AG09319 (cell line): ENCODE measurements around the gene ASPSCR1.

ENCODE experiments used
- DNase-seq: peaks from one replicate; pipeline ENCODE4 v3.0.0-alpha.2; 2010; ENCODE audit warnings: low read depth; ENCODE audit errors: extremely low read depth
- CTCF ChIP-seq: IDR thresholded peaks from 2 replicates; pipeline ENCODE4 v1.5.1; 2011; ENCODE audit warnings: low read depth, mild to moderate bottlenecking, inconsistent platforms, low read length, moderate library complexity

Gene ASPSCR1

GRCh38 chr17:81993729-81994592, 16.5 kb downstream of the ASPSCR1 start:
- DNase-seq, result no peak
- TF ChIP-seq CTCF, result no peak

DNA sequence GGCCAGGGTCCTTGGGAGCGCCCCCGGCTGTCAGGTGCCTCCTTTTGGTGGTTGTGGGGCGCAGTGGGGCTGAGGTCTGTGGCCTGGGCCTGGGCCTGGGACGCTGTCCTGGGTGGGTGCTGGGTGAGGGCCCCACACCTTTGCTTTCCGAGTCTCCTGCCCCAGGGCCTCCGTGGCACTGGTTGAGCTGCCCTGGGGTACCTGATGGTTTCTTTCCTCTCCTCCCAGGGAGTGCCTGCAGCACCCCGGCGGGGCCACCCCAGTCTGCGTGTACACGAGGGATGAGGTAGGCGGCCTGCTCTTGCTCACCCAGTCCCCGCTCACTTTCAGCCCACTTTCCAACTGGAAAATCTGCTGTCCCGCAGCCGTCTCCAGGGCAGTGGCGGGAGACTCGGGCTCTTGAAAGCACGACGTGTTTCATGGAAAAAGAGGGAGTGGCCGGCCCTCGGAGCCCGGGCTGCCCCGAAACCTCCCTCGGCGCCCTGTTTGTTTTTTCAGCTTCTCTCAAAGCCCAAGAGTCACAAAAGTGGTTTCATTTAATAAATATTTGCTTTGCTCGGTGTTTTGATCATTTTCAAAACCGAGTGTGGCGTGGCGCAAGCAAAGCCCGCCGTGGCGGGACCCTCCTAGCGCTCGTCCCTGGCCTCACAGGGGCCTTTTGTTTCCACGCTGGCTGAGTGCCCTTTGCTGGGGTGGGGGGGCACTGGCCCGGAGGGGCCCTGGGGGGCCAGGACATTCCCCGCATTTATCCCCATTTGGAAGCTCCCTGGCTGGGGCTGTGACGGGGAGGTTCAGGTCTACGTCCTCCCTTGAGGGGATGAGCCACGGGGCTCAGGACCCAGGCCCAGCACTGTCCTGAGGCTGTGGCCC, 17.4 kb downstream of the ASPSCR1 start:
- no peak for DNase-seq
- no peak for TF ChIP-seq CTCF

DNA sequence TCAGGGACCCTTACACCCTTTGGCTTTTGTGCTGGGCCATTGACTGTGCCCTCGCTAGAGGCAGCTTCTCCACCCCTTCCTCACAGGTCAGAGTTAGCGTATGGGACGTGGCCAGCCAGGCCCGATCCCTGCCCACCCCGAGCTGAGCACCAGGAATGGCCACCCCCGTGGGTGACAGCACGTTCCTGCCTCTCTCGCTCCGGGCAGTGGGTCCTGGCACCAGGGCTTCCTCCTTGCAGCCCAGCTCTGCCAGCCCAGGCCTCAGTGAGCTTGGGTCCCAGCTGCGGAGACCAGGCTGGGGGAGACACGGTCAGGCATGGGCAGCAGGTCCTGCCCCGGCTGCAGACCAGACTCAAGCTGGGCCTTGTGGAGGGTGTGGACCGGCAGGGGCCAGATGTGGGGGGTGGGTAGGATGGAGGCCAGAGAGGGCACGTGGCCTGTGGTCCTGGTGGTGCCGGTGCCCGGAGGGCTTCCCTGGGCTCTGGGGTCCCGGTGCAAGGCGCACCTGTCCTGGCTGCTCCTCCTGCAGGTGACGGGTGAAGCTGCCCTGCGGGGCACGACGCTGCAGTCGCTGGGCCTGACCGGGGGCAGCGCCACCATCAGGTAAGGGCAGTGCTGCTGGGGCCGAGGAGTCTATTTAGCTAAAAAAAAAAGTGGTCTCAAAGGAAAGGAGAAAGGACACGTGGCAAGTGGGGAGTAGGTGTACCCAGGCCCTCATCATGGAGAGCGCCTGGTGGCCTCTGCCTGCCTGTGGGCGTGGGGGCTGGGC, 18.2 kb downstream of the ASPSCR1 start:
- TF ChIP-seq CTCF, result no peak
- DNase-seq, result no peak

DNA sequence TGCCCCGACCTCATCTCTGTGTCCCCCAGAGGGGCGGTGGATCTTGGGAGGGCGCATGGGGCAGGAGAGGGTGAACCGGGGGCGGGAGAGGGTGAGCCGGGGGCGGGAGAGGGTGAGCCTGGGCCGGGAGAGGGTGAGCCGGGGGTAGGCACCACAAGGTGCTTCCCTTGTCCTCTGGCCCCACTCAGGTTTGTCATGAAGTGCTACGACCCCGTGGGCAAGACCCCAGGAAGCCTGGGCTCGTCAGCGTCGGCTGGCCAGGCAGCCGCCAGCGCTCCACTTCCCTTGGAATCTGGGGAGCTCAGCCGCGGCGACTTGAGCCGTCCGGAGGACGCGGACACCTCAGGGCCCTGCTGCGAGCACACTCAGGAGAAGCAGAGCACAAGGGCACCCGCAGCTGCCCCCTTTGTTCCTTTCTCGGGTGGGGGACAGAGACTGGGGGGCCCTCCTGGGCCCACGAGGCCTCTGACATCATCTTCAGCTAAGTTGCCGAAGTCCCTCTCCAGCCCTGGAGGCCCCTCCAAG, 18.9 kb downstream of the ASPSCR1 start:
- TF ChIP-seq CTCF, result no peak
- DNase-seq, result no peak

DNA sequence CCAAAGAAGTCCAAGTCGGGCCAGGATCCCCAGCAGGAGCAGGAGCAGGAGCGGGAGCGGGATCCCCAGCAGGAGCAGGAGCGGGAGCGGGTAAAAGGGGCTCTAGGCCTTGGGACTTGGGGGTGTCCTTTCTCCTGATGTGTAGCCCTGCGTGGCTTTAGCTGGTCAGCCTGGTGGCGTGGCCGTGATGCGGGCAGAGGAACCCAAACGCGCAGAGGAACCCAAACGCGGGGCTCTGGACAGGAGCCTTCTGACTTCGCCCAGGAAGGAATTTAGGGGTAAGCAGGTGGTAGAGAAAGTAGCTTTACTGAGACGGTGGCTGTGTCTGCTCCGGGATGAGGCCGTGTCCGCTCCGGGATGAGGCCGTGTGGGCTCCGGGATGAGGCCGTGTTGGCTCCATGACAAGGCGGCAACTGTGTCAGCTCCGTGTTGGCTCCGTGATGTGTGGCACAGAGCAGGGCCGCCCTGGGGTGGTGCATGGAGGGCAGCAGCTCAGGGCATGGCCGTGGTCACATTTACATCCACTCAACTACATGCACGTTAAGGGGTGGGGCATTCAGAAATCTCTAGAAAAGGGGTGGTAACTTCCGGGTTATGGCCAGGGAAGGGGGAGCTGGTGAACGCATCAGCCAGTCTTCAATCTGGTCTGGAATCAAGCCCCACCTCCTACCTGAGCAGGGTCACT, 19.5 kb downstream of the ASPSCR1 start:
- DNase-seq, result no peak
- TF ChIP-seq CTCF, result no peak

GRCh38 chr17:81998212-81998611, 20.8 kb downstream of the ASPSCR1 start:
- no peak for DNase-seq
- no peak for TF ChIP-seq CTCF
